DOHH2 (cell line): ENCODE results near the gene OOSP2.

Experiments used
- H3F3A ChIP-seq: fragments of 200-600 bp; sonication (generic), shearing (Covaris generic); 2 replicates; pipeline ENCODE4 v1.6.0; 2016; ENCODE audit warnings: antibody characterized with exemption, mild to moderate bottlenecking; ENCODE audit not compliant: control insufficient read depth, insufficient read depth
- H3K27ac ChIP-seq: fragments of 200-600 bp; sonication (generic); 2 replicates; pipeline ENCODE4 v1.5.1; 2014; ENCODE audit warnings: low read depth, mild to moderate bottlenecking, low read length, moderate library complexity
- H3K27me3 ChIP-seq: fragments of 200-600 bp; sonication (generic); 2 replicates; pipeline ENCODE4 v1.6.1; 2014; ENCODE audit warnings: mild to moderate bottlenecking, low read length, mixed read lengths; ENCODE audit not compliant: control insufficient read depth
- H3K36me3 ChIP-seq: fragments of 200-600 bp; sonication (generic); 2 replicates; pipeline ENCODE4 v1.6.1; 2014; ENCODE audit warnings: mild to moderate bottlenecking, low read length, moderate library complexity, mixed read lengths; ENCODE audit not compliant: control insufficient read depth
- H3K4me1 ChIP-seq: fragments of 200-600 bp; sonication (generic); 2 replicates; pipeline ENCODE4 v1.6.1; 2014; ENCODE audit warnings: mild to moderate bottlenecking, low read length, mixed read lengths; ENCODE audit not compliant: control insufficient read depth
- H3K4me2 ChIP-seq: fragments of 200-600 bp; sonication (generic); 2 replicates; pipeline ENCODE4 v1.6.0; 2014; ENCODE audit warnings: mild to moderate bottlenecking, low read length, moderate library complexity
- H3K4me3 ChIP-seq: fragments of 200-600 bp; sonication (generic); 2 replicates; pipeline ENCODE4 v1.5.1; 2014; ENCODE audit warnings: mild to moderate bottlenecking, low read length, mixed read lengths
- H3K79me2 ChIP-seq: fragments of 200-600 bp; sonication (generic); 2 replicates; pipeline ENCODE4 v1.6.1; 2014; ENCODE audit warnings: mild to moderate bottlenecking, low read length, mixed read lengths; ENCODE audit not compliant: control insufficient read depth
- H3K9me2 ChIP-seq: fragments of 200-600 bp; sonication (generic); replicated peaks from 2 replicates; pipeline ENCODE4 v1.6.1; 2014; ENCODE audit warnings: mild to moderate bottlenecking, low read length, mixed read lengths; ENCODE audit not compliant: control insufficient read depth
- H3K9me3 ChIP-seq: fragments of 200-600 bp; sonication (generic); 2 replicates; pipeline ENCODE4 v1.6.1; 2014; ENCODE audit warnings: antibody characterized with exemption, low read length, mixed read lengths; ENCODE audit not compliant: control insufficient read depth, insufficient read depth
- H4K20me1 ChIP-seq: fragments of 200-600 bp; sonication (generic); 2 replicates; pipeline ENCODE4 v1.6.0; 2014; ENCODE audit warnings: low read depth, mild to moderate bottlenecking, antibody characterized with exemption, low read length, moderate library complexity; ENCODE audit not compliant: control insufficient read depth, insufficient read depth
- CTCF ChIP-seq: fragments of 200-600 bp; sonication (generic); IDR thresholded peaks from one replicate; pipeline ENCODE4 v1.5.1; 2014; ENCODE audit warnings: antibody characterized with exemption, mild to moderate bottlenecking, low read depth, low read length; ENCODE audit not compliant: poor library complexity, severe bottlenecking
- EZH2phosphoT487 ChIP-seq: fragments of 200-600 bp; sonication (generic); IDR thresholded peaks from 2 replicates; pipeline ENCODE4 v1.6.1; 2017; ENCODE audit warnings: borderline replicate concordance, mild to moderate bottlenecking, antibody characterized with exemption, low read length, moderate library complexity, mixed read lengths

The OOSP2 gene

GRCh38 chr11:60040109-60040508 lies at the start of gene OOSP2:
Gene OOSP2, plus strand, starts transcription at chr11:60040409. Its CDS starts 51 bp downstream, at chr11:60040460.
- Histone ChIP-seq H3K4me2 (no peak within 1 kb of the TSS), H3K9me2 (no peaks in the 10 kb centered on the region), H3K79me2 (no peaks in the 10 kb centered on the region), H3K4me3 (no peak within 1 kb of the TSS), H3K27me3 (0 out of 2 replicates have a peak, but pooled peaks cover 6% of the 10 kb centered on the region), H3K9me3 (no peaks in the 10 kb centered on the region), H3K36me3 (no peaks in the 10 kb centered on the region), H4K20me1 (no peaks in the 10 kb centered on the region), H3K4me1 (no peaks in the 10 kb centered on the region), H3K27ac (no peak within 1 kb of the TSS), H3F3A (no peaks in the 10 kb centered on the region)
- no peak for TF ChIP-seq EZH2phosphoT487
- no peak for TF ChIP-seq CTCF

- Histone ChIP-seq H3K79me2 (no peaks in the 10 kb centered on the region), H3K9me2 (no peaks in the 10 kb centered on the region), H4K20me1 (no peaks in the 10 kb centered on the region), H3K9me3 (no peaks in the 10 kb centered on the region), H3K27me3 (no peaks in the 10 kb centered on the region), H3F3A (no peaks in the 10 kb centered on the region), H3K4me2 (no peak overlapping the region), H3K4me1 (no peaks in the 10 kb centered on the region), H3K4me3 (no peak overlapping the region), H3K36me3 (no peaks in the 10 kb centered on the region), H3K27ac (no peak overlapping the region)
- TF ChIP-seq EZH2phosphoT487, result no peak
- TF ChIP-seq CTCF, result no peak
These were observed 49.8 kb upstream of the OOSP2 start for GRCh38 chr11:59990421-59990820.

GRCh38 chr11:59992425-59992824 lies 47.8 kb upstream of the OOSP2 start:
- Histone ChIP-seq H3K4me1 (no peaks in the 10 kb centered on the region), H3K79me2 (no peaks in the 10 kb centered on the region), H3K9me2 (no peaks in the 10 kb centered on the region), H4K20me1 (no peaks in the 10 kb centered on the region), H3K4me2 (no peak overlapping the region), H3K4me3 (no peak overlapping the region), H3K9me3 (no peaks in the 10 kb centered on the region), H3K27ac (no peak overlapping the region), H3K27me3 (no peaks in the 10 kb centered on the region), H3F3A (no peaks in the 10 kb centered on the region), H3K36me3 (no peaks in the 10 kb centered on the region)
- no peak for TF ChIP-seq CTCF
- no peak for TF ChIP-seq EZH2phosphoT487
